ENCODE measurements around the gene NSMCE4A. TPM values are rescaled to one million over a fixed set of nuclear protein-coding genes. Genes with fewer than 3 reads are reported as not detected.

The NSMCE4A gene
- total RNA-seq, 4 donors from 2014 or later, result 52.7 to 168 (median 66.4) TPM

GRCh38 chr10:121910673-121911420 lies 64.2 kb downstream of the NSMCE4A start:
- no peak overlapping the region for H3K4me3 ChIP-seq
- no peaks in the 10 kb centered on the region for H3K9me3 ChIP-seq
- DNase-seq (ENCODE audit: low spot score in 2 of 2), result no peak
- TF ChIP-seq POLR2AphosphoS5 (IDR thresholded peaks at IDR 0.05) (no peak), EP300 (IDR thresholded peaks at IDR 0.05) (no peak), CTCF (IDR thresholded peaks at IDR 0.05) (no peak), POLR2A (IDR thresholded peaks at IDR 0.05) (no peak)
- H3K27ac ChIP-seq, result no peak overlapping the region
- H3K36me3 ChIP-seq, result peaks cover 51% of the 10 kb centered on the region
- no peaks in the 10 kb centered on the region for H3K27me3 ChIP-seq
- WGBS, result 52% methylated on average over 5 of the region's 5 CpGs
- H3K4me1 ChIP-seq, result no peaks in the 10 kb centered on the region

Other genes starting within 250 kb of the NSMCE4A start
- gene ATE1, start 47.2 kb downstream of the NSMCE4A start, total RNA-seq, result 10 to 100 TPM; 20.3 to 23.2 (median 21.7) TPM
- gene TACC2, start 13.9 kb upstream of the NSMCE4A start, total RNA-seq, result 100 to 1,000 TPM; 206 to 606 (median 261) TPM